H9 (cell line): ENCODE measurements around the gene AP2A2. TPM values are rescaled to one million over a fixed set of nuclear protein-coding genes. Genes with fewer than 3 reads are reported as not detected.

Experiments used
- DNase-seq: peaks from one replicate; pipeline ENCODE4 v3.0.0-alpha.2; 2017
- H2AFZ ChIP-seq: one replicate; pipeline ENCODE4 v1.6.1; 2013; ENCODE audit warnings: mild to moderate bottlenecking, low read length, control low read depth, moderate library complexity
- H2AK5ac ChIP-seq: 2 replicates; pipeline ENCODE4 v1.6.1; 2013; ENCODE audit warnings: low read length, control low read depth, mixed read lengths; ENCODE audit not compliant: insufficient read length
- H2BK120ac ChIP-seq: one replicate; pipeline ENCODE4 v1.6.1; 2013; ENCODE audit warnings: low read depth, mild to moderate bottlenecking, low read length, control low read depth, inconsistent platforms; ENCODE audit not compliant: poor library complexity, severe bottlenecking
- H2BK12ac ChIP-seq: 2 replicates; pipeline ENCODE4 v1.6.1; 2013; ENCODE audit warnings: low read length, control low read depth, mixed read lengths, low read depth; ENCODE audit not compliant: insufficient read length
- H2BK15ac ChIP-seq: 2 replicates; pipeline ENCODE4 v1.6.1; 2013; ENCODE audit warnings: low read depth, low read length, control low read depth
- H2BK20ac ChIP-seq: one replicate; pipeline ENCODE4 v1.6.1; 2013; ENCODE audit warnings: low read depth, mild to moderate bottlenecking, low read length, control low read depth, inconsistent platforms; ENCODE audit not compliant: poor library complexity, severe bottlenecking
- H2BK5ac ChIP-seq: 2 replicates; pipeline ENCODE4 v1.6.1; 2013; ENCODE audit warnings: low read length, control low read depth, mixed read lengths; ENCODE audit not compliant: insufficient read length
- H3K14ac ChIP-seq: 2 replicates; pipeline ENCODE4 v1.6.1; 2013; ENCODE audit warnings: low read length, control low read depth; ENCODE audit not compliant: insufficient read depth
- H3K18ac ChIP-seq: 2 replicates; pipeline ENCODE4 v1.6.1; 2013; ENCODE audit warnings: low read depth, mild to moderate bottlenecking, mixed read lengths, low read length, control low read depth; ENCODE audit not compliant: insufficient read length
- H3K23ac ChIP-seq: 2 replicates; pipeline ENCODE4 v1.6.1; 2013; ENCODE audit warnings: low read length, control low read depth, mixed read lengths, low read depth; ENCODE audit not compliant: insufficient read length
- H3K23me2 ChIP-seq: 2 replicates; pipeline ENCODE4 v1.6.1; 2013; ENCODE audit warnings: low read depth, mild to moderate bottlenecking, mixed read lengths, low read length, control low read depth; ENCODE audit not compliant: insufficient read length, poor library complexity, severe bottlenecking
- H3K27ac ChIP-seq: 2 replicates; pipeline ENCODE4 v1.5.1; 2013; ENCODE audit warnings: low read length, control low read depth, mixed read lengths, low read depth; ENCODE audit not compliant: insufficient read length
- H3K27me3 ChIP-seq: 2 replicates; pipeline ENCODE4 v1.6.1; 2013; ENCODE audit warnings: low read length, control low read depth, inconsistent platforms; ENCODE audit not compliant: insufficient read depth
- H3K4ac ChIP-seq: 2 replicates; pipeline ENCODE4 v1.6.1; 2013; ENCODE audit warnings: low read depth, mild to moderate bottlenecking, control low read depth, inconsistent platforms, low read length, moderate library complexity
- H3K4me1 ChIP-seq: 2 replicates; pipeline ENCODE4 v1.6.1; 2013; ENCODE audit warnings: low read length, control low read depth, inconsistent platforms; ENCODE audit not compliant: insufficient read depth
- H3K4me2 ChIP-seq: 2 replicates; pipeline ENCODE4 v1.6.1; 2013; ENCODE audit warnings: low read length, control low read depth, mixed read lengths; ENCODE audit not compliant: insufficient read length, insufficient read depth
- H3K56ac ChIP-seq: 2 replicates; pipeline ENCODE4 v1.6.1; 2013; ENCODE audit warnings: low read depth, mild to moderate bottlenecking, mixed read lengths, low read length, control low read depth; ENCODE audit not compliant: insufficient read length
- H3K79me1 ChIP-seq: 2 replicates; pipeline ENCODE4 v1.6.1; 2013; ENCODE audit warnings: low read depth, mild to moderate bottlenecking, moderate library complexity, low read length, control low read depth, inconsistent platforms; ENCODE audit not compliant: insufficient read depth, poor library complexity, severe bottlenecking
- H3K79me2 ChIP-seq: 2 replicates; pipeline ENCODE4 v1.6.1; 2013; ENCODE audit warnings: low read length, control low read depth, inconsistent platforms; ENCODE audit not compliant: insufficient read depth
- H3K9ac ChIP-seq: 2 replicates; pipeline ENCODE4 v1.6.1; 2013; ENCODE audit warnings: low read length, control low read depth, mixed read lengths; ENCODE audit not compliant: insufficient read length; ENCODE audit errors: extremely low read depth
- H3K9me3 ChIP-seq: one replicate; pipeline ENCODE4 v1.6.1; 2013; ENCODE audit warnings: low read depth, low read length, inconsistent platforms; ENCODE audit not compliant: control insufficient read depth
- H3T11ph ChIP-seq: one replicate; pipeline ENCODE4 v1.6.1; 2013; ENCODE audit warnings: mild to moderate bottlenecking, low read length, control low read depth, inconsistent platforms
- H4K20me1 ChIP-seq: one replicate; pipeline ENCODE4 v1.6.1; 2013; ENCODE audit not compliant: control insufficient read depth, insufficient read length, insufficient read depth
- H4K5ac ChIP-seq: 2 replicates; pipeline ENCODE4 v1.6.1; 2013; ENCODE audit warnings: low read depth, mild to moderate bottlenecking, mixed read lengths, low read length, control low read depth; ENCODE audit not compliant: insufficient read length
- H4K8ac ChIP-seq: replicated peaks from 2 replicates; pipeline ENCODE4 v1.6.1; 2013; ENCODE audit warnings: low read length, control low read depth, mixed read lengths, low read depth; ENCODE audit not compliant: insufficient read length
- H4K91ac ChIP-seq: 2 replicates; pipeline ENCODE4 v1.6.1; 2013; ENCODE audit warnings: low read depth, mild to moderate bottlenecking, moderate library complexity, mixed read lengths, low read length, control low read depth; ENCODE audit not compliant: insufficient read length
- H3K27ac Mint-ChIP-seq, 3 experiments: 2 replicates in 2 of 3; 3 replicates in 1 of 3; pipeline ENCODE4 v1.8.0; 2020 to 2021; ENCODE audit warnings: mixed read lengths in 3 of 3, mild to moderate bottlenecking in 1 of 3, moderate library complexity in 1 of 3
- H3K27me3 Mint-ChIP-seq: 2 replicates; pipeline ENCODE4 v1.8.0; 2021; ENCODE audit warnings: low read depth, mild to moderate bottlenecking, moderate library complexity, mixed read lengths
- H3K36me3 Mint-ChIP-seq, 3 experiments: 2 replicates in 2 of 3; 3 replicates in 1 of 3; pipeline ENCODE4 v1.8.0; 2020 to 2021; ENCODE audit warnings: low read depth in 3 of 3, mixed read lengths in 3 of 3; ENCODE audit not compliant: insufficient read depth in 1 of 3
- H3K4me1 Mint-ChIP-seq, 2 experiments: 2 replicates each; pipeline ENCODE4 v1.8.0; 2020; ENCODE audit warnings: mixed read lengths in 2 of 2
- H3K4me3 Mint-ChIP-seq, 2 experiments: 2 replicates in 1 of 2; 3 replicates in 1 of 2; pipeline ENCODE4 v1.8.0; 2020 to 2021; ENCODE audit warnings: mild to moderate bottlenecking in 2 of 2, mixed read lengths in 2 of 2, moderate library complexity in 1 of 2
- H3K9me3 Mint-ChIP-seq, 2 experiments: 2 replicates in 1 of 2; 3 replicates in 1 of 2; pipeline ENCODE4 v1.8.0; 2020; ENCODE audit warnings: mild to moderate bottlenecking in 2 of 2, mixed read lengths in 2 of 2, moderate library complexity in 1 of 2
- CTCF ChIP-seq: fragments of 200-600 bp; sonication (generic); conservative IDR thresholded peaks from 3 replicates; pipeline ENCODE4 v1.8.0; 2021; ENCODE audit warnings: antibody characterized with exemption, mild to moderate bottlenecking
- WGBS: extraction: QIAGEN DNeasy Blood & Tissue Kit; methylation state at CpG from one replicate; pipeline ENCODE4 v1.1.7; 2013; ENCODE audit warnings: missing lambda C conversion rate, low lambda C conversion rate, mixed read lengths; ENCODE audit not compliant: insufficient read length; ENCODE audit errors: extremely low coverage; 5-methylcytosine and 5-hydroxymethylcytosine counted together
- total RNA-seq: library from RNA; stranded (reverse); gene quantifications from 2 replicates; pipeline ENCODE4 v1.2.1, GENCODE V29; 2021

Gene AP2A2
- total RNA-seq, 1 experiment from 2014 or later = 53.7 TPM

- Histone ChIP-seq H4K20me1 (no peaks in the 10 kb centered on the region), H3K27me3 (no peaks in the 10 kb centered on the region), H2BK12ac (no peak within 1 kb of the TSS), H2AFZ (no peak within 1 kb of the TSS), H3K56ac (no peak within 1 kb of the TSS), H3K23ac (no peak within 1 kb of the TSS), H3K9ac (no peak within 1 kb of the TSS), H2BK20ac (no peak within 1 kb of the TSS), H2BK120ac (no peak within 1 kb of the TSS), H3K79me1 (no peaks in the 10 kb centered on the region), H3K9me3 (no peaks in the 10 kb centered on the region), H4K5ac (no peak within 1 kb of the TSS), H3K18ac (no peak within 1 kb of the TSS), H3K4me2 (no peak within 1 kb of the TSS), H2AK5ac (no peak within 1 kb of the TSS), H3T11ph (no peak within 1 kb of the TSS), H3K4ac (no peak within 1 kb of the TSS), H2BK5ac (no peak within 1 kb of the TSS), H4K8ac (no peak within 1 kb of the TSS), H3K4me1 (no peaks in the 10 kb centered on the region), H3K14ac (no peak within 1 kb of the TSS), H2BK15ac (no peak within 1 kb of the TSS), H4K91ac (no peak within 1 kb of the TSS), H3K79me2 (no peaks in the 10 kb centered on the region), H3K23me2 (no peaks in the 10 kb centered on the region), H3K27ac (no peak within 1 kb of the TSS)
- Mint-ChIP-seq H3K36me3 (no peaks in the 10 kb centered on the region), H3K4me3 (no peak within 1 kb of the TSS), H3K9me3 (peaks cover 0 to 6% of the 10 kb centered on the region in 2 experiments; a peak in 2 of 5 replicates), H3K27ac (no peak within 1 kb of the TSS), H3K4me1 (no peaks in the 10 kb centered on the region), H3K27me3 (no peaks in the 10 kb centered on the region)
- TF ChIP-seq CTCF = no peak
- no CpG with 5 or more reads among the region's 42 CpGs for WGBS
- no peak for DNase-seq
These were observed 110.7 kb downstream of the AP2A2 start, which contains the start of gene MUC6 for GRCh38 chr11:1036303-1036923. Gene MUC6 (minus strand): TSS chr11:1036718. CDS start chr11:1036655, 63 bp downstream.
